GM12865 (cell line): Measurements from ENCODE around the gene NRAS.

Experiments used
- DNase-seq: peaks from one replicate; pipeline ENCODE4 v3.0.0; 2010; ENCODE audit warnings: low read depth
- H3K4me3 ChIP-seq: 2 replicates; pipeline ENCODE4 v1.5.1; 2011; ENCODE audit warnings: mild to moderate bottlenecking, low read depth, low read length, control low read depth
- CTCF ChIP-seq: IDR thresholded peaks from 2 replicates; pipeline ENCODE4 v1.5.1; 2011; ENCODE audit warnings: low read length, control low read depth, low read depth, inconsistent platforms; ENCODE audit not compliant: insufficient read depth; ENCODE audit errors: missing control alignments

The NRAS gene

GRCh38 chr1:114746450-114747121, 30.0 kb upstream of the NRAS start:
- TF ChIP-seq CTCF = no peak
- H3K4me3 ChIP-seq = no peak overlapping the region
- no peak for DNase-seq

- H3K4me3 ChIP-seq = no peak overlapping the region
- no peak for TF ChIP-seq CTCF
- DNase-seq = no peak
Observed at GRCh38 chr1:114745291-114745690, 28.7 kb upstream of the NRAS start.

GRCh38 chr1:114741963-114742746, 25.6 kb upstream of the NRAS start:
- no peak for TF ChIP-seq CTCF
- H3K4me3 ChIP-seq = no peak overlapping the region
- no peak for DNase-seq

- TF ChIP-seq CTCF = no peak
- no peak overlapping the region for H3K4me3 ChIP-seq
- DNase-seq = no peak
Observed at GRCh38 chr1:114740331-114740730, 23.8 kb upstream of the NRAS start.

GRCh38 chr1:114737314-114737849, 20.8 kb upstream of the NRAS start:
- TF ChIP-seq CTCF = no peak
- DNase-seq = no peak
- no peak overlapping the region for H3K4me3 ChIP-seq

- no peak for DNase-seq
- no peak for TF ChIP-seq CTCF
- no peak overlapping the region for H3K4me3 ChIP-seq
Observed at GRCh38 chr1:114735479-114735878, 18.9 kb upstream of the NRAS start.
